WTC11 (cell line): Measurements from ENCODE around the gene TLCD1. TPM values are rescaled to one million over a fixed set of nuclear protein-coding genes. Genes with fewer than 3 reads are reported as not detected.

ENCODE experiments used
- ATAC-seq: fragments of 200-7000 bp; cut with Tn5 transposase; 2 replicates; pipeline ENCODE4 v1.10.0; 2021; ENCODE audit warnings: mild to moderate bottlenecking, moderate library complexity
- CTCF ChIA-PET: fragments of 300-600 bp; sonication (Branson Sonifier 250); formaldehyde crosslinking; loops from one replicate; lab custom pipeline; 2021; ENCODE audit warnings: antibody characterized with exemption; lab: Charles Lee
- POLR2A ChIA-PET: fragments of 350-600 bp; sonication (Branson Sonifier 250); formaldehyde crosslinking; loops from one replicate; lab custom pipeline; 2021; ENCODE audit warnings: antibody characterized with exemption; lab: Charles Lee
- DNase-seq: peaks from one replicate; pipeline ENCODE4 v3.0.0; 2021; ENCODE audit warnings: low spot score
- H3K27ac Mint-ChIP-seq: 2 replicates; pipeline ENCODE4 v1.8.0; 2021; ENCODE audit warnings: mixed read lengths
- H3K27me3 Mint-ChIP-seq: 2 replicates; pipeline ENCODE4 v1.8.0; 2021; ENCODE audit warnings: low read depth, mild to moderate bottlenecking, moderate library complexity, mixed read lengths
- H3K36me3 Mint-ChIP-seq: 2 replicates; pipeline ENCODE4 v1.8.0; 2021; ENCODE audit warnings: mixed read lengths
- H3K4me1 Mint-ChIP-seq: 2 replicates; pipeline ENCODE4 v1.8.0; 2022; ENCODE audit warnings: mixed read lengths
- H3K4me3 Mint-ChIP-seq: 2 replicates; pipeline ENCODE4 v1.8.0; 2021; ENCODE audit warnings: mild to moderate bottlenecking, moderate library complexity, mixed read lengths
- H3K9me3 Mint-ChIP-seq: 2 replicates; pipeline ENCODE4 v1.8.0; 2021; ENCODE audit warnings: mixed read lengths
- AR ChIP-seq: fragments of 250-450 bp; sonication (Bioruptor Pico); IDR thresholded peaks from 2 replicates; pipeline ENCODE4 v1.9.0; 2021; ENCODE audit warnings: mild to moderate bottlenecking
- ARID4B ChIP-seq: sonication (generic); formaldehyde crosslinking; IDR thresholded peaks from 2 replicates; pipeline ENCODE4 v1.8.0; 2023; ENCODE audit warnings: missing genetic modification reagents, mild to moderate bottlenecking, borderline replicate concordance
- ATF1 ChIP-seq: sonication (generic); formaldehyde crosslinking; IDR thresholded peaks from 2 replicates; pipeline ENCODE4 v1.8.1; 2023; ENCODE audit warnings: mild to moderate bottlenecking, moderate library complexity, missing genetic modification reagents
- CDX4 ChIP-seq: fragments of 250-450 bp; sonication (Bioruptor Pico); IDR thresholded peaks from 2 replicates; pipeline ENCODE4 v1.9.0; 2021; ENCODE audit warnings: moderate library complexity, mild to moderate bottlenecking, inconsistent platforms, borderline replicate concordance
- CTCF ChIP-seq: fragments of 200-600 bp; IDR thresholded peaks from 2 replicates; pipeline ENCODE4 v1.8.0; 2022; ENCODE audit warnings: antibody characterized with exemption
- E2F1 ChIP-seq: sonication (generic); formaldehyde crosslinking; IDR thresholded peaks from 2 replicates; pipeline ENCODE4 v1.8.0; 2022; ENCODE audit warnings: mild to moderate bottlenecking, missing genetic modification reagents
- E2F4 ChIP-seq: sonication (generic); formaldehyde crosslinking; IDR thresholded peaks from 2 replicates; pipeline ENCODE4 v1.8.1; 2022; ENCODE audit warnings: low read depth, mild to moderate bottlenecking, moderate library complexity, missing genetic modification reagents, borderline replicate concordance
- EMX1 ChIP-seq: fragments of 250-450 bp; sonication (Bioruptor Pico); IDR thresholded peaks from 2 replicates; pipeline ENCODE4 v1.8.0; 2021; ENCODE audit warnings: mild to moderate bottlenecking
- HMGA2 ChIP-seq: fragments of 250-450 bp; sonication (Bioruptor Pico); IDR thresholded peaks from 2 replicates; pipeline ENCODE4 v1.4.0; 2021; ENCODE audit warnings: mild to moderate bottlenecking, moderate library complexity
- IRF1 ChIP-seq: sonication (generic); formaldehyde crosslinking; IDR thresholded peaks from 2 replicates; pipeline ENCODE4 v1.8.0; 2023; ENCODE audit warnings: missing genetic modification reagents
- KAT7 ChIP-seq: sonication (generic); formaldehyde crosslinking; IDR thresholded peaks from 2 replicates; pipeline ENCODE4 v1.8.1; 2023; ENCODE audit warnings: missing genetic modification reagents, mild to moderate bottlenecking, borderline replicate concordance
- NFATC4 ChIP-seq: fragments of 250-450 bp; sonication (Bioruptor Pico); IDR thresholded peaks from 2 replicates; pipeline ENCODE4 v1.9.0; 2021; ENCODE audit warnings: mild to moderate bottlenecking
- NFE2L1 ChIP-seq: sonication (generic); formaldehyde crosslinking; IDR thresholded peaks from 2 replicates; pipeline ENCODE4 v1.8.1; 2023; ENCODE audit warnings: missing genetic modification reagents
- NFYB ChIP-seq: sonication (generic); formaldehyde crosslinking; conservative IDR thresholded peaks from 2 replicates; pipeline ENCODE4 v1.8.0; 2022; ENCODE audit warnings: low read depth, missing genetic modification reagents
- NR1H2 ChIP-seq: sonication (generic); formaldehyde crosslinking; IDR thresholded peaks from 2 replicates; pipeline ENCODE4 v1.9.0; 2021; ENCODE audit warnings: mild to moderate bottlenecking, moderate library complexity, missing genetic modification reagents
- NR3C1 ChIP-seq: sonication (generic); formaldehyde crosslinking; conservative IDR thresholded peaks from 2 replicates; pipeline ENCODE4 v1.8.1; 2023; ENCODE audit warnings: low read depth, mild to moderate bottlenecking, missing genetic modification reagents
- TEAD1 ChIP-seq: sonication (generic); formaldehyde crosslinking; IDR thresholded peaks from 2 replicates; pipeline ENCODE4 v1.8.0; 2022; ENCODE audit warnings: mild to moderate bottlenecking, missing genetic modification reagents
- ZNF138 ChIP-seq: sonication (generic); formaldehyde crosslinking; conservative IDR thresholded peaks from 2 replicates; pipeline ENCODE4 v1.8.1; 2022; ENCODE audit warnings: mild to moderate bottlenecking, moderate library complexity, missing genetic modification reagents
- ZNF263 ChIP-seq: sonication (generic); formaldehyde crosslinking; IDR thresholded peaks from 2 replicates; pipeline ENCODE4 v1.8.1; 2022; ENCODE audit warnings: low read depth, mild to moderate bottlenecking, moderate library complexity, missing genetic modification reagents
- ZNF317 ChIP-seq: sonication (generic); formaldehyde crosslinking; IDR thresholded peaks from 2 replicates; pipeline ENCODE4 v1.8.1; 2023; ENCODE audit warnings: low read depth, mild to moderate bottlenecking, moderate library complexity, missing genetic modification reagents, borderline replicate concordance
- total RNA-seq: library from RNA; stranded (reverse); gene quantifications from 3 replicates; pipeline ENCODE4 v1.2.3, GENCODE V29; 2021

Gene TLCD1
- total RNA-seq, 1 experiment from 2014 or later = 36.0 TPM

- no peak for TF ChIP-seq KAT7 (CRISPR knock-in tag)
- no peak for TF ChIP-seq ZNF138
- TF ChIP-seq ZNF263 (CRISPR knock-in tag) = no peak
- no peak for TF ChIP-seq NR1H2 (CRISPR knock-in tag)
- TF ChIP-seq IRF1 (CRISPR knock-in tag) = 0 out of 2 replicates have a peak, but pooled peaks have one; percentile 55
- no peak for TF ChIP-seq ZNF317 (CRISPR knock-in tag)
- no peak for TF ChIP-seq CTCF
- TF ChIP-seq TEAD1 (CRISPR knock-in tag) = no peak
- no peak for TF ChIP-seq E2F4 (CRISPR knock-in tag)
- TF ChIP-seq EMX1 (CRISPR knock-in tag) = peak; percentile 83; the same call in 1 of the 2 replicates
- peak; percentile 8; the same call in 1 of the 2 replicates for TF ChIP-seq NFE2L1 (CRISPR knock-in tag)
- TF ChIP-seq ATF1 (CRISPR knock-in tag) = no peak
- no peak for TF ChIP-seq NFYB
- TF ChIP-seq HMGA2 (CRISPR knock-in tag) = no peak
These were observed 820 bp downstream of the TLCD1 start (continued) for GRCh38 chr17:28725166-28725659.

GRCh38 chr17:28724500-28725165 is 1.4 kb downstream of the TLCD1 start:
- Mint-ChIP-seq H3K27me3 (no peaks in the 10 kb centered on the region), H3K36me3 (peaks cover 48% of the 10 kb centered on the region), H3K4me3 (peak overlapping the region; percentile 93), H3K27ac (peak overlapping the region; percentile 98), H3K4me1 (peaks cover 50% of the 10 kb centered on the region), H3K9me3 (no peaks in the 10 kb centered on the region)
- ChIA-PET CTCF (interaction anchor here (1.3 to 12.2 kb wide), 4 partner anchors 13 to 228 kb away, joined by 5 to 541 read pairs (median 92); partner anchors contain the start of genes PHF12, PROCA1 and TRAF4), POLR2A (interaction anchor here (0.5 to 6.4 kb wide), 6 partner anchors 13 to 227 kb away, joined by 3 to 310 read pairs (median 12); partner anchors contain the start of genes FAM222B, FLOT2, PHF12 and PROCA1)
- ATAC-seq = no peak
- no peak for DNase-seq
- TF ChIP-seq E2F1 (no peak), NFATC4 (CRISPR knock-in tag) (peak; percentile 54; the same call in 1 of the 2 replicates), CDX4 (CRISPR knock-in tag) (no peak), NR3C1 (CRISPR knock-in tag) (no peak), ARID4B (0 out of 2 replicates have a peak, but pooled peaks have one; percentile 9), AR (CRISPR knock-in tag) (no peak)
